HG03139 (cell line): ENCODE measurements around the gene GRIN3A.

Experiments
- ATAC-seq: cut with Tn5 transposase; IDR thresholded peaks from one replicate; pipeline ENCODE4 v1.9.1; 2021; ENCODE audit not compliant: unreplicated experiment

Gene GRIN3A

GRCh38 chr9:101706261-101706798 is 32.1 kb downstream of the GRIN3A start:
- no peak for ATAC-seq

DNA sequence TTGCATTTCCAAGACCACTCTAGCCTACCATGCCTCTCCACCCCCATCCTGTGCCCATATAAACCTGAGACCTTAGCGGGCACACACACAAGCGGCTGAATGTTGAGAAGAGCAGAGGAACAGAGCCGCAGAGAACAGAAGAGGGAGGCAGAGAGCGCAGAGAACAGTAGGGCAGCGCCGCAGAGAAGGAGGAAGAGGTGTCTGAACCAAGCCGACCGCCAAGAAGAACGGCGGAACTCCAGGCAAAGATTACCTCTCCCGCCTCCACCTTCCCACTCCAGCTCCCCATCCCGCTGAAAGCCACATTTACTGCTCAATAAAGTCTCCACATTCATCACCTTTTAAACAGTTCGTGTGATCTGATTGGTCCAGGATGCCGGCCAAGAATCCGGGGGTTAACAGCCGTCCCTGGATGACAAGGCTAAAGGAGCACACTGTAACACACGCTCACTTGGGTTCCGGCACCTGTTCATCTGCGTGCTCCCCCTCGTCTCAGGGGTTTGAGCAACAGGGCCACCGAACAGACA is 33.2 kb downstream of the GRIN3A start:
- peak; percentile 92 for ATAC-seq

DNA sequence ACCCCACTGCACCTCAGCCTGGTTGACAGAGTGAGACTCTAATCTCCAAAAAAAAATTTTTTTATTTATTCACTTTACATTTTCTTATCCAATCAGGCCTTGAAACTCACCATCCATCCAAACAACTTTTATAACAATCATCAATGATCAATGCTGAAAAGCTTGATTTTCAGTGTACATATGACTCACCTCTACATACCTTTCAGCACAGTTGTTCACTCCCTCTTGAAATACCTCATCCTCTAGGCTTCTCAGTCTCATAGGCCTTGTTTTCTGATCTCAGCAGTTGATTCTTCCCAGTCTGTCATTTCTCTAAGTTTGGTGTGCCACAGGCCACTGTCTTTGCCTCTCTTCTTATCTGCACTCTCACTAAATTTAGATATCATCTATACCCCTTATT is 36.2 kb downstream of the GRIN3A start:
- ATAC-seq: no peak

GRCh38 chr9:101693546-101694336 is 44.7 kb downstream of the GRIN3A start:
- ATAC-seq: no peak

GRCh38 chr9:101691657-101692056 is 46.8 kb downstream of the GRIN3A start:
- no peak for ATAC-seq

DNA sequence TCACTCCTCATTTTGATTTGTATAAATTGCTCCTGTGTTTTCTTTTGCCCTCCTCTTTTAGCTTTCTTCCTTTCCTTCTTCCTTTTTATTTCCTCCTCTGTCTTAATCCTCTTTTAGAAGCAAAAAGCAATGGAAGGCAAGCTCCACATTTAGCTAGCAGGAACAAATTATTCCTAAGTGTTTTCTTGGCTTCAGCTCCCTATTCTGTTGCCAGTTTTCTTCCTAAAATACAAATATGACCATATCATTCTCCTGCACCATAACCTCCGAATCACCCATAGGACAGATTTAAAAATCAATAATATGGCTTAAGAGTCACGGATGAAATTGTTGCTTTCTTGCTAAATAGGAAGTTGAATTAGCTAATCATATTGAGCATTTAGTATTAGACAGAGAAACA is 49.4 kb downstream of the GRIN3A start:
- ATAC-seq: no peak

DNA sequence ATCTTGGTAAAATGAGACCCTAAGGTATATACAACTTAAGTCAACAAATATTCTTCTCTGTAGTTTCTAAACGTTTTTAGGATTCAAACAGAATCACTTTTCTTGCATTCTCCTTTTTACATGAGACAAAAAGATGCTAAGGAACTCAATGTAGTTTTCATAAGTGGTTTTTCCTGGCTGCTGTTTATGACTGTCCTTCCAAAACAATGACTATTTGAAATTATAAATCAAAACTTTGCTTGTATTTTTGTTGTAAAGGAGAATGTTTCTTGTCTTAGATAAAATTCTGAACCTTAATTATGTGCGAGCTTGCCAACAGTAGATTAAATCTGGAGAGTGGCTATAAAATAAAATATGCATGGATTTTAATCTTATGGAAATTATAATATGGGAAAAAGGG is 53.8 kb downstream of the GRIN3A start:
- no peak for ATAC-seq

DNA sequence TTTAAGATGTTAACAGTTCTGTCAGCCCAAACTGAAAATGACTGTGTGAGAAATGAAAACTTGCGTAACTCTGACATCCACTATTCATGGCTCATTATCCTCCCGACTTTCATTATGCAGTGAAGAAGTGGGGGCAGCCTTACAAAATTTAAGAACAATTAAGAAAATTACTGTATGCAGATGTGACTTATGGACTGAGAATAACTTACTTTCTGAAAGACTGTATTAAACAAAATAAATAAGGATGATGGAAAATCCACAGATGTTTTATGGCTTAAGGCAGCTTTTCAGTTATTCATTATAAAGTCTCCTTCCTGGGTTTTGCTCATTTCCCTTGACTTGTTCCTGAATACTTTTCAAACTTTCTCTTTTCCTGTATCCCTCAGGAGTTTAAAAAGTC is 55.2 kb downstream of the GRIN3A start:
- no peak for ATAC-seq

- no peak for ATAC-seq
These were observed 60.6 kb downstream of the GRIN3A start for GRCh38 chr9:101677861-101678260.

GRCh38 chr9:101675341-101675740 is 63.1 kb downstream of the GRIN3A start:
- no peak for ATAC-seq

- no peak for ATAC-seq
These were observed 64.3 kb downstream of the GRIN3A start for GRCh38 chr9:101674165-101674564.

GRCh38 chr9:101673642-101674041 is 64.8 kb downstream of the GRIN3A start:
- ATAC-seq: no peak

DNA sequence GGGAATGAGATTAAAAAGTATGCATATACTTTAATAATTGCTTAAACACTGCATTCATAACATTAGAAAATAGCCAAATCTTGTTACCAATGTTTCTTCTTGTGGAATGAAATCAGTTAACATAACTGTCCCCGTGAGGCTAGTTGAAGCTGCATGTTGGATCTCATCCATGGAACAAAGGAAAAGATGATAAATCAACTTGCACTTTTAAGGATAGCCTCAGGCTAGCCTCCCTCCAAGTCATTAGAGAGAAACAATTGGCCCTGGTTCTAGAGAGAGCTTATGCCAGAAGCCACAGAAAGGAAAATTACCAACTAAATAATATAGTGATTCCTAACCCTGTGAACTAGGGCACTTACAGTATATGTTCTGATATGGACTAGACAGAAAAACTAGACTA is 66.9 kb downstream of the GRIN3A start:
- no peak for ATAC-seq

DNA sequence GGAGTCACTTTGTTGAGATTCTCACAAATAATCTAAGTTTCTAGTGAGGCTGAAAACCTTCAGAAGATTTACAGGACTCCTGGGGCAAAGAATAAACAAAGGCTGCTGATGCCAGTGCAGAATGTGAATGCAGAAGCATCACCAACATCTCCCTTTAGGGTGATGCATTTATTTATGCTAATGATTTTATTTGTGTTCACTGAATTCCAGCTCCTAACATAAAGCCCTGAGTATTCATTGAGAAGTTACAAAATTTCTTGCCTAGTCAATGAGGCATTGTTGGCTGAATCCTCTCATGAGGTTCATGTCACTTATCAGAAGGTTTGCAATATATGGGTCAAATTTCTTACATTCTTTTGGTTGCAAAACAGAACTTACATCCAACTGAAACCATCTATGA is 70.0 kb downstream of the GRIN3A start:
- no peak for ATAC-seq

- ATAC-seq: no peak
These were observed 74.0 kb downstream of the GRIN3A start for GRCh38 chr9:101664453-101664852.

GRCh38 chr9:101652601-101653175 is 85.8 kb downstream of the GRIN3A start:
- ATAC-seq: no peak

DNA sequence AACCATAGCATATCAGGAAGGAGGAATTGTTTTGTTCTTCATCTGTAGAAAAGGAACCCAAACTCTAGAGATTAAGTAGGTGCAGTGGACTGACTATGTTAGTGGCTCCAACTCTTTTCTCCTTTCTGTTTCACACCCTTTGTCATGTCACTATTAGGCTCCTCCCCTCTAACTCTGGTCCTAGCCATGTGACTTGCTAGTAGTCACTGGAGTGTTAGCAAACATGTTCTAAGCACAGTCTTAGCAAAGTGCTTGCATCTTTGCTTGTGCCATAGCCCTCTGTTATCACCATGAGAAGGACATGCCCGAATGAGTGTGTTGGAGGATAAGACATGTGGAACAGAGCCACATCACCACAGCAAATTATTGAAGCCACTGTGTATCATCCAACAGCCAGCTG is 88.3 kb downstream of the GRIN3A start:
- ATAC-seq: no peak

- ATAC-seq: no peak
These were observed 90.0 kb downstream of the GRIN3A start for GRCh38 chr9:101648493-101648892.

DNA sequence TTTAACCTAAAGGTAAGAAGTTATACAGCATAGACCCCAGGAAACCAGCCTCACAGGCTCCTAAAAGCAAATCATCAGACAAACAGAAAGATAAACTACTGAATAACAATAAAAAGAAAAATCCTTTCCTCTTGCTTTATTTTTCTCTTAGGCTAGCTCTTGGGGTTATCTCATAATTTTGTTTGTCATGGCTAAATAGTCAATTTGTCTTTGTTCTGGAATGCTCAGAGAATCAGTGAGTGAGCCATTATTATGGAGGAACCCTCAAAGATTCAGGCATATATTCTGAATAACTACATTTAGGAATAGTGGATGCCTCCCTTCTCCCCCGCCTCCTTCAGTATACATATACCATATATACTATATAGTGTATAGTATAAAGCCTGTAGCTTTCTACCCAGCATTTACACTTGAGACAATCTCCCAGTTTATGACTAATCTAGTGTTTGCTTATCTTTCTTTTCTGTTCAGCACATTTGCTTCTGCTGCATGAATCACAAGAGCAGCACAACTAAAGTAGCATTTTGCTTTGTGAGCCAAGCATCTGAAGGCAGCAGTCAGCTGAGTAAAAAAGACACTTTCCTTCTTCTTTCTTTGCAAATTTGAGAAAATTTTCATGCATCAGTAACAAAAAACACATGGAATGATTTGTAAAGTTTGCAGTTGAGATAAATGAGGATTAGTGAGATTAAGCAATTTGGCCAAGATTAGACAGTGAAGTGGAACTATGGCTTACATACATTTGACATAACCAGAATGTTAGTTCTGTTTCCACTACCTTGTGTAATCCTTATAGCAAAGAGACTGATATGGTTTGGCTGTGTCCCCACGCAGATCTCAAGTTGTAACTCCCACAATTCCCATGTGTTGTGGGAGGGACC is 98.4 kb downstream of the GRIN3A start:
- ATAC-seq: no peak

DNA sequence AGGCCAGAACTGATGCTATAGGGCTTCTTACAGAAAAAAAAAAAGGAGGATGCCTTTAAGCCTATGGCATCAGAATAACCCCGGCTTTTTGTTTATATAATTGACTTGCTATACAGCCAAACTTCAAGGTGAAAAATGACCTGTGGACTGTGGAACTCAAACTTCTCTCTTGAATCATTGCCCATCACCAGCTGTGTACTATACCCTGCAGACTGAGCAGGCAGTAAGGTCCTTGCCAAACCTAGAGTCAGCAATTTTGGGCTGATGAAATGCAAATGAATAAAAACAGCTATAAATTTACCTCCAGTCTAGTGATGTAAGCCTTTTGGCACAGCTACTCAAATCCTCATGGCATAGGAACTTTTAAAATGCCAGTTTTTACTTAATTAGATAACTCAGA is 99.1 kb downstream of the GRIN3A start:
- ATAC-seq: no peak

DNA sequence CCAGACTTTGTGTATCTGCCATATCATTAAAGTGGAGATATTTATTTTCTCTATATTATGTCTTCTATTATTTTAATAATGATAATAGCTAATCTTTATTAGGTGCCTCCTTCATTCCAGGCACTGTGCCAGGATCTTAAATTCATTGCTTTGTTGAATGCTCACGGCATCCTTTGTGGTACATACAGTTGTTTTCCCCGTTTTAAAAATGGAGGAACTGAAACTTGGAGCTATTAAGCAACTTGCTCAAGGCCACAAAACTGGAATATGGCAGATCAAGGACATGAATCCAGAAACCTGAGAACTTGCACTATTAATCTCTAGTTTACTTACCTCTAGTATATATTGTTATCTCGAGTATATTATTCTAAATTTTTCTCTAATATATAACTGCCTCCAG is 102.2 kb downstream of the GRIN3A start:
- no peak for ATAC-seq
